Right forelimb (tissue), 1 donor: Measurements from ENCODE around the gene GPR39.

ENCODE experiments used
- DNase-seq: peaks from one replicate; pipeline ENCODE4 v3.0.0-alpha.2; 2018

Gene GPR39

DNA sequence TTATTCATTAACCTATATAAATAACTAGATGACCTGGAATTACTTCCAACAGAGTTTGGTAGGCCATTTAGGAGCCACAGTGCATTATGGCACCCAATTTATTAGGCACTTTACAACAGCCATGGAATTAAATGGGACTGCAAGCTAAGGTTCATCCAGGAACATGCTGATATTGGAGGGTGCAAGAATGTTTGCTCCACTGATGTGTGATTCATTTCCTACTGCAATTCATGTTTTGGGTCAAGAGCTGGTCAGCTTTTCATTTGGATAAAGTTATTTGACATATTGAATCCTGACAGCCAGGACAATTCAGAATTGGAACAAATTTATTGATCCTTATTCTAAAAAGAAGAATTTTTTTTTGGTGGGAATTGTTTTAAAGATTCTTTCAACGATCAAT, 265.2 kb downstream of the GPR39 start:
- no peak for DNase-seq

DNA sequence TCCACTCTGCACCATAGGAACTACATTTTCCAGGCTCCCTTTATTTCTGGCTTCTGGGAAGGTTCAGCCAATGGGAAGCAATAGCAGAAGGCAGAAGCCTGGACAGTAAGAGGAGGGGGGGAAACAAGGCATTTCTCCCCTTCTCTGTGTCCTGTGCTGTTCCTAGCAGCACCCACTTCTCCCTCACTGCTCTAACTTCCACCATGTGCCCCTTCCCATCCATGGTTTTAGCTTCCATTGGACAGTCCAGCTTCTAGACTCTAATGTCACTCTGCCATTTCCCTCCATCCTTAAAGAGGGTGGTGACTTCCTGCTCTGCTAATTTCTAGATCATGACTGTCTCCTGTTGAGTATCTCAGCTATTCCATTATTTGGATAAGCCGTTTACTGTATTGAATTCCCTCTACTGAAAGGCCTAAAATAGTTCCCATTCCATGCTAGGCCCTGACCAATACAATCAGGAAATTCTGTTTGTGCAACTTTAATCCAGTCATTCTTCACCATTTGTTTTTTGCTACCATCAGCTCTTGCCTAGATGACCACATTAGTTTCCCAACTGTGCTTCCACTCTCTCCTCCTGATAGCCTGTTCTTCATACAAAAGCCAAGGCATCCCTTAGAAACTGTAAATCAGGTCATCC, 274.2 kb downstream of the GPR39 start:
- DNase-seq, result no peak

DNA sequence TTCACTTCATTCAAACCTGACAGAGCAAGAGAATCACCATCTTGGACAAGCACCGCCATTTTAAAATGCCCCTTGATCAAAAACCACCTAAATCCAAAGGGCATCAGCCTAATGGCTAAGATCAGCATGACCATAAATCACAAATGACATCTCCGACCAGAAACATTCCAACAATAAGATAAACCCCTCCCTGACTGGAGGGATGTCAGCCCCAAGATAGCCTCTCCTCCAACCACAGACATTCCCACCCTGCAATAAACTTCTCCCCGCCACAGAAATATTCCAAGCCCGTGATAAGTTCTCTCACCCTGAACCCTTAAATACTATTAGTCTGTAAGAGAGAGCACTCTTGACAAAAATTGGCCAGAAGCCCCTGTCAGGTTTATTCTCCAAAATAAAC, 275.0 kb downstream of the GPR39 start:
- DNase-seq, result no peak

DNA sequence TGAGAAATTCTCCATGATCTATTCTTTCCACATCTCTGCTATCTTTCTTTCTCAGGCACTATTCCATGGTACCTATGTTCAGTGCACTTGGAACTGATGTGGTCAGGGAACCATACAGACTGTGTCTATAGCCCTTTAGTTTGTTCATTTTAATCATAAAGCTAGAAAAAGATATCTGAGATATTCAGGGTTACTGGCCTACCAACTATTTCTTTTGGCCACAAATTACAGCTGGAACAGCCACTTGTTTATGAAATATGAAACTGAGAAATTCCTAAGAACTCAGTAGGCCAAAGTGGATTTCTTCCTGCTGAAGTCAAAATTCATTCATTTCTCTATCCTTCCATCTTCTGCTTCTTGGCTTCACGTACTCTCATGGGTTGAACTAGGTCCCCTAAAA, 276.2 kb downstream of the GPR39 start:
- DNase-seq, result no peak
